Cardiac muscle cell (in vitro differentiated cells and primary cell): ENCODE measurements around the gene LHFPL6. TPM values are rescaled to one million over a fixed set of nuclear protein-coding genes. Genes with fewer than 3 reads are reported as not detected.

ENCODE experiments used
- DNase-seq, 2 donors: peaks; one replicate each; pipeline versions ENCODE4 v3.0.0 to v3.0.0-alpha.2; 2010 to 2017; ENCODE audit warnings: low read depth in 1 of 2, low spot score in 1 of 2
- H3K27ac ChIP-seq: fragments of 200-600 bp; sonication (generic); 2 replicates; pipeline ENCODE4 v1.5.1; 2016
- H3K27me3 ChIP-seq: fragments of 200-600 bp; sonication (generic); 2 replicates; pipeline ENCODE4 v1.6.0; 2016; ENCODE audit warnings: control low read depth
- H3K36me3 ChIP-seq: fragments of 200-600 bp; sonication (generic); 2 replicates; pipeline ENCODE4 v1.5.1; 2016; ENCODE audit warnings: control low read depth
- H3K4me1 ChIP-seq: fragments of 200-600 bp; sonication (generic); 2 replicates; pipeline ENCODE4 v1.8.1; 2017; ENCODE audit warnings: low read depth, mild to moderate bottlenecking, mixed run types
- H3K4me3 ChIP-seq: fragments of 200-600 bp; sonication (generic); 2 replicates; pipeline ENCODE4 v1.5.1; 2016; ENCODE audit warnings: mild to moderate bottlenecking
- H3K9me3 ChIP-seq: fragments of 200-600 bp; sonication (generic); 2 replicates; pipeline ENCODE4 v1.5.1; 2017; ENCODE audit warnings: low read depth, mild to moderate bottlenecking, control low read depth
- CTCF ChIP-seq: IDR thresholded peaks from 2 replicates; pipeline ENCODE4 v1.5.1; 2012; ENCODE audit warnings: low read depth, mild to moderate bottlenecking, low read length
- polyA plus RNA-seq: library from polyadenylated mRNA; unstranded; fragments of >200 nt; fragmentation: Nextera tagmentation; extraction: Ambion mirVana; gene quantifications from 2 replicates; pipeline ENCODE4 v1.2.1, GENCODE V29; 2016
- total RNA-seq: library from RNA; depleted of rRNA; stranded (reverse); fragments of >200 nt; gene quantifications from 2 replicates; pipeline ENCODE4 v1.2.3, GENCODE V29; 2016

LHFPL6 gene
- total and polyA plus RNA-seq, 2 experiments from 2014 or later: 10.0 to 19.2 TPM

- Histone ChIP-seq H3K27ac (no peak overlapping the region), H3K4me1 (peaks cover 1% of the 10 kb centered on the region), H3K27me3 (no peaks in the 10 kb centered on the region), H3K36me3 (no peaks in the 10 kb centered on the region), H3K4me3 (no peak overlapping the region), H3K9me3 (no peaks in the 10 kb centered on the region)
- no peak for TF ChIP-seq CTCF
- DNase-seq: peak in 1 of 2 donors; percentile 86
Measured at GRCh38 chr13:39317291-39317690, 285.7 kb downstream of the LHFPL6 start.

DNA sequence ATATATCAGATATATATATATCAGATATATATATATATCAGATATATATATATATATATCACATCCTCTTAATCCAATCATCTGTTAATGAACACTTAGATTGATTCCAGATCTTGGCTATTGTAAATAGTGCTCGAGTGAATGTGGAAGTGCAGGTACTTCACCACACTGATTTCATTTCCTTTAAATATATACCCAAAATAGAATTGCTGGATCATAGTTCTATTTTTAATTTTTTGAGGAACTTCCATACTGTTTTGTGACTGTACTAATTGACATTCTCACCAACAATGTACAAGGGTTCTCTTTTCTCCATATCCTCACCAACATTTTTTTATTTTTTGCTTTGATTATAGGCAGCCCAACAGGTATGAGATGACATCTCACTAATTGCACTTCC, 287.2 kb downstream of the LHFPL6 start:
- no peak overlapping the region for H3K27ac ChIP-seq
- no peaks in the 10 kb centered on the region for H3K36me3 ChIP-seq
- no peaks in the 10 kb centered on the region for H3K9me3 ChIP-seq
- DNase-seq: no peak
- H3K4me1 ChIP-seq: no peaks in the 10 kb centered on the region
- no peaks in the 10 kb centered on the region for H3K27me3 ChIP-seq
- H3K4me3 ChIP-seq: no peak overlapping the region
- no peak for TF ChIP-seq CTCF

DNA sequence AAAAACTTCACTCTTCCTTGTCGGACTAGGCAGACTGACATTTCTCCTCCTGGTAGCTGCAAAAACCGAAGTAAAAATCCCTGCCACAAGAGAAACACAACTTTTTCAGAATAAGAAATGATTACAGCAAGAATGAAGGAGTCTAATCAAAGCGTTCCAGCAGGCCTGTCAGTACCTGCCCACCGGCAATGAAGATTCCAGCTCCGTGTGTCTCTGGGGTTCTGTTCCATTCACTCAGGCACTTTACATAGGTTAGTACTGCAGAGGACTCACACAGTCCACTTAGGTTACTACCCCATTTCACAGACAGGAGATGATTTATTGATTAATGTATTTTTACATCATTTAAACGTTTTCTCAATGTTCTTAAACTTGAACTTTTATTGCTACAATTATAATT, 289.3 kb downstream of the LHFPL6 start:
- TF ChIP-seq CTCF: no peak
- no peak overlapping the region for H3K27ac ChIP-seq
- no peaks in the 10 kb centered on the region for H3K36me3 ChIP-seq
- no peaks in the 10 kb centered on the region for H3K9me3 ChIP-seq
- H3K27me3 ChIP-seq: no peaks in the 10 kb centered on the region
- H3K4me1 ChIP-seq: no peaks in the 10 kb centered on the region
- no peak overlapping the region for H3K4me3 ChIP-seq
- DNase-seq: no peak

DNA sequence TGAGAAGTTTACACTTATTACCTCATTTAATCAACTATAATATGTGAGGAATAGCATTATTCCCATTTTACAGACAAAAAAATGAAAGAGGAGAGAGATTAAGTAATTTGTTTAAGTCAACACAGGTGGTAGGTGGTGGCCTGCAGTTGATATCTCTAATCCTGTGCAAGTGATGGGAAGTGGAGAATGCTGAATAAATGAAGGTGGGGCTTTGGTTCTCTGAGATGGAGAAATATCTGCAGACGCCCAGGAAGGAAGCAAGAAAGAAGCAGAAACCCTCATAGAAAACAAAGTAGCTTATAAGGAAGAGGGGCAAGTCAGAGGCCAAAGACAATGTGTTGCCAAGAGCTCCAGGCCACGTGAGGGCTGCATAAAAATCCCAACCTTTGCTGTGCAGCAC, 290.4 kb downstream of the LHFPL6 start:
- TF ChIP-seq CTCF: no peak
- no peak overlapping the region for H3K27ac ChIP-seq

GRCh38 chr13:39311619-39312018, 291.4 kb downstream of the LHFPL6 start:
- Histone ChIP-seq H3K36me3 (no peaks in the 10 kb centered on the region), H3K27ac (no peak overlapping the region), H3K9me3 (no peaks in the 10 kb centered on the region), H3K4me3 (no peak overlapping the region), H3K27me3 (no peaks in the 10 kb centered on the region), H3K4me1 (no peaks in the 10 kb centered on the region)
- peak in 1 of 2 donors; percentile 61 for DNase-seq
- TF ChIP-seq CTCF: no peak

More for the DNA sequence above, 290.4 kb downstream of the LHFPL6 start:
- H3K27me3 ChIP-seq: no peaks in the 10 kb centered on the region
- H3K36me3 ChIP-seq: no peaks in the 10 kb centered on the region
- no peaks in the 10 kb centered on the region for H3K9me3 ChIP-seq
- no peak for DNase-seq
- no peaks in the 10 kb centered on the region for H3K4me1 ChIP-seq
- no peak overlapping the region for H3K4me3 ChIP-seq

- TF ChIP-seq CTCF: no peak
- Histone ChIP-seq H3K4me1 (no peaks in the 10 kb centered on the region), H3K27me3 (no peaks in the 10 kb centered on the region)
Measured at GRCh38 chr13:39310961-39311360, 292.0 kb downstream of the LHFPL6 start.

More at GRCh38 chr13:39310961-39311360, 292.0 kb downstream of the LHFPL6 start:
- no peaks in the 10 kb centered on the region for H3K36me3 ChIP-seq
- no peak for DNase-seq
- H3K27ac ChIP-seq: no peak overlapping the region
- H3K9me3 ChIP-seq: no peaks in the 10 kb centered on the region
- no peak overlapping the region for H3K4me3 ChIP-seq
